CD14-positive monocyte (primary cell): Measurements from ENCODE around the gene IL37. TPM values are rescaled to one million over a fixed set of nuclear protein-coding genes. Genes with fewer than 3 reads are reported as not detected.

ENCODE experiments used
- DNase-seq, 3 donors: peaks; one replicate each; pipeline ENCODE4 v3.0.0-alpha.2; 2011 to 2022
- H2AFZ ChIP-seq: 2 replicates; pipeline ENCODE4 v1.6.0; 2012; ENCODE audit warnings: mild to moderate bottlenecking, low read depth, low read length, inconsistent platforms; ENCODE audit not compliant: insufficient read depth, poor library complexity, severe bottlenecking
- H3K27ac ChIP-seq, 2 donors: 1 replicate in 1 of 2; 2 replicates in 1 of 2; pipeline ENCODE4 v1.5.1; 2012 to 2013; ENCODE audit warnings: low read length in 2 of 2, control low read depth in 1 of 2, inconsistent platforms in 1 of 2, low read depth in 1 of 2, mild to moderate bottlenecking in 1 of 2
- H3K27me3 ChIP-seq, 2 donors: one replicate each; pipeline versions ENCODE4 v1.6.0 to v1.6.1; 2011 to 2013; ENCODE audit warnings: low read length in 2 of 2; ENCODE audit not compliant: control insufficient read depth in 2 of 2, insufficient read depth in 2 of 2
- H3K36me3 ChIP-seq, 2 donors: replicated peaks in 1 of 2; 1 replicate in 1 of 2; 2 replicates in 1 of 2; pipeline versions ENCODE4 v1.5.1 to v1.6.1; 2012 to 2013; ENCODE audit warnings: low read length in 2 of 2, control low read depth in 1 of 2, inconsistent platforms in 1 of 2, mild to moderate bottlenecking in 1 of 2; ENCODE audit not compliant: insufficient read depth in 2 of 2, control insufficient read depth in 1 of 2
- H3K4me1 ChIP-seq, 2 donors: 1 replicate in 1 of 2; 2 replicates in 1 of 2; pipeline versions ENCODE4 v1.5.1 to v1.6.1; 2012 to 2013; ENCODE audit warnings: low read length in 2 of 2, control low read depth in 1 of 2, inconsistent platforms in 1 of 2, mild to moderate bottlenecking in 1 of 2, moderate library complexity in 1 of 2; ENCODE audit not compliant: insufficient read depth in 2 of 2, control insufficient read depth in 1 of 2
- H3K4me2 ChIP-seq: replicated peaks from 2 replicates; pipeline ENCODE3; 2012; ENCODE audit warnings: low read length, moderate library complexity, mild to moderate bottlenecking; ENCODE audit not compliant: poor library complexity, severe bottlenecking; ENCODE audit errors: extremely low read depth
- H3K4me3 ChIP-seq, 3 experiments: fragments of 200-600 bp in 1 of 3; sonication (generic) in 1 of 3; replicated peaks in 1 of 3; 1 replicate in 2 of 3; 2 replicates in 1 of 3; pipeline ENCODE4 v1.5.1; 2011 to 2013; ENCODE audit warnings: low read length in 3 of 3, mild to moderate bottlenecking in 3 of 3, control low read depth in 2 of 3, low read depth in 2 of 3, inconsistent platforms in 1 of 3, moderate library complexity in 1 of 3
- H3K79me2 ChIP-seq: 2 replicates; pipeline ENCODE4 v1.6.0; 2012; ENCODE audit warnings: mild to moderate bottlenecking, control low read depth, inconsistent platforms, low read length, moderate library complexity; ENCODE audit not compliant: insufficient read depth
- H3K9ac ChIP-seq: 2 replicates; pipeline ENCODE4 v1.6.0; 2017; ENCODE audit warnings: low read length, mild to moderate bottlenecking; ENCODE audit not compliant: insufficient read depth, poor library complexity, severe bottlenecking
- H3K9me3 ChIP-seq, 2 donors: replicated peaks in 1 of 2; 1 replicate in 1 of 2; 2 replicates in 1 of 2; pipeline versions ENCODE4 v1.5.1 to v1.6.1; 2012 to 2013; ENCODE audit warnings: low read length in 2 of 2, control low read depth in 1 of 2; ENCODE audit not compliant: control insufficient read depth in 1 of 2, insufficient read depth in 1 of 2
- H4K20me1 ChIP-seq: 2 replicates; pipeline ENCODE4 v1.6.0; 2012; ENCODE audit warnings: mild to moderate bottlenecking, low read length, control low read depth, moderate library complexity; ENCODE audit not compliant: insufficient read depth
- H3K27ac Mint-ChIP-seq, 7 donors: one replicate each; pipeline ENCODE4 v1.8.0; 2020; ENCODE audit warnings: mild to moderate bottlenecking in 7 of 7, mixed read lengths in 7 of 7, moderate library complexity in 6 of 7, inconsistent platforms in 2 of 7
- H3K27me3 Mint-ChIP-seq, 3 donors: one replicate each; pipeline ENCODE4 v1.8.0; 2021 to 2022; ENCODE audit warnings: low read depth in 3 of 3, mild to moderate bottlenecking in 3 of 3, mixed read lengths in 3 of 3, moderate library complexity in 3 of 3, inconsistent platforms in 1 of 3
- H3K36me3 Mint-ChIP-seq, 2 donors: one replicate each; pipeline ENCODE4 v1.8.0; 2020; ENCODE audit warnings: mixed read lengths in 2 of 2, inconsistent platforms in 1 of 2, mild to moderate bottlenecking in 1 of 2
- H3K4me1 Mint-ChIP-seq: one replicate; pipeline ENCODE4 v1.8.0; 2020; ENCODE audit warnings: mild to moderate bottlenecking, mixed read lengths
- H3K4me3 Mint-ChIP-seq, 2 donors: one replicate each; pipeline ENCODE4 v1.8.0; 2020; ENCODE audit warnings: mild to moderate bottlenecking in 2 of 2, mixed read lengths in 2 of 2, moderate library complexity in 1 of 2
- H3K9me3 Mint-ChIP-seq, 7 donors: one replicate each; pipeline ENCODE4 v1.8.0; 2020 to 2022; ENCODE audit warnings: mixed read lengths in 7 of 7, mild to moderate bottlenecking in 6 of 7, moderate library complexity in 6 of 7, inconsistent platforms in 2 of 7
- WGBS: methylation state at CpG from one replicate; pipeline ENCODE4 v1.1.5; 2013; ENCODE audit warnings: missing lambda C conversion rate; ENCODE audit not compliant: insufficient coverage; 5-methylcytosine and 5-hydroxymethylcytosine counted together
- intact Hi-C, 2 donors: fragments of 100-400 bp; cut with micrococcal nuclease; formaldehyde crosslinking; loops; one replicate each; pipeline versions ENCODE4 v1.15.0 to v1.15.1; 2023
- polyA plus RNA-seq, 3 donors: library from polyadenylated mRNA; depleted of rRNA in 1 of 3; unstranded in 2 of 3; stranded (reverse) in 1 of 3; fragments of 300-500 nt in 2 of 3; fragments of >200 nt in 1 of 3; fragmentation: Illumina TruSeq in 2 of 3; gene quantifications; 1 replicate in 2 of 3; 2 replicates in 1 of 3; pipeline ENCODE4 v1.2.3, GENCODE V29; 2012 to 2021
- TF ChIP-seq, protein P1 (sequence below): fragments of 200-600 bp; IDR thresholded peaks from one replicate; pipeline ENCODE4 v1.8.0; 2022; ENCODE audit warnings: antibody characterized with exemption, mild to moderate bottlenecking

IL37 gene
- polyA plus RNA-seq, 3 donors: not detected

GRCh38 chr2:112881217-112881985, 29.6 kb upstream of the IL37 start:
- no peak overlapping the region for H3K4me3 ChIP-seq
- peaks cover 33 to 41% of the 10 kb centered on the region in 2 donors for H3K4me1 ChIP-seq
- intact Hi-C loops: loop anchor here (5.0 to 10.0 kb wide), 3 partner anchors 44 to 87 kb away; partner anchors contain the start of gene IL1B (in 1 of the 2)
- no peaks in the 10 kb centered on the region for H3K36me3 ChIP-seq
- peak overlapping the region; percentile 55 for H3K9ac ChIP-seq
- H3K79me2 ChIP-seq: no peaks in the 10 kb centered on the region
- H3K27ac Mint-ChIP-seq: peak overlapping the region; percentile 76 to 96 (median 90)
- H2AFZ ChIP-seq: no peak overlapping the region
- H3K27ac ChIP-seq: peak overlapping the region; percentile 26 to 92
- H3K4me1 Mint-ChIP-seq: peaks cover 41% of the 10 kb centered on the region
- H3K4me2 ChIP-seq: peak overlapping the region; percentile 30
- peaks cover 0 to under 1% (median 0%) of the 10 kb centered on the region in 7 donors for H3K9me3 Mint-ChIP-seq
- peaks cover 0 to 5% of the 10 kb centered on the region in 2 donors for H3K36me3 Mint-ChIP-seq
- TF ChIP-seq, protein P1, sequence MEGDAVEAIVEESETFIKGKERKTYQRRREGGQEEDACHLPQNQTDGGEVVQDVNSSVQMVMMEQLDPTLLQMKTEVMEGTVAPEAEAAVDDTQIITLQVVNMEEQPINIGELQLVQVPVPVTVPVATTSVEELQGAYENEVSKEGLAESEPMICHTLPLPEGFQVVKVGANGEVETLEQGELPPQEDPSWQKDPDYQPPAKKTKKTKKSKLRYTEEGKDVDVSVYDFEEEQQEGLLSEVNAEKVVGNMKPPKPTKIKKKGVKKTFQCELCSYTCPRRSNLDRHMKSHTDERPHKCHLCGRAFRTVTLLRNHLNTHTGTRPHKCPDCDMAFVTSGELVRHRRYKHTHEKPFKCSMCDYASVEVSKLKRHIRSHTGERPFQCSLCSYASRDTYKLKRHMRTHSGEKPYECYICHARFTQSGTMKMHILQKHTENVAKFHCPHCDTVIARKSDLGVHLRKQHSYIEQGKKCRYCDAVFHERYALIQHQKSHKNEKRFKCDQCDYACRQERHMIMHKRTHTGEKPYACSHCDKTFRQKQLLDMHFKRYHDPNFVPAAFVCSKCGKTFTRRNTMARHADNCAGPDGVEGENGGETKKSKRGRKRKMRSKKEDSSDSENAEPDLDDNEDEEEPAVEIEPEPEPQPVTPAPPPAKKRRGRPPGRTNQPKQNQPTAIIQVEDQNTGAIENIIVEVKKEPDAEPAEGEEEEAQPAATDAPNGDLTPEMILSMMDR: no peak
- no peaks in the 10 kb centered on the region for H4K20me1 ChIP-seq
- no peaks in the 10 kb centered on the region for H3K27me3 ChIP-seq
- H3K4me3 Mint-ChIP-seq: no peak overlapping the region
- 71% methylated on average over 4 of the region's 5 CpGs for WGBS
- H3K27me3 Mint-ChIP-seq: peaks cover 0 to 6% (median 2%) of the 10 kb centered on the region in 3 donors
- peak; percentile 89 to 97 (median 96) for DNase-seq
- H3K9me3 ChIP-seq: no peaks in the 10 kb centered on the region

DNA sequence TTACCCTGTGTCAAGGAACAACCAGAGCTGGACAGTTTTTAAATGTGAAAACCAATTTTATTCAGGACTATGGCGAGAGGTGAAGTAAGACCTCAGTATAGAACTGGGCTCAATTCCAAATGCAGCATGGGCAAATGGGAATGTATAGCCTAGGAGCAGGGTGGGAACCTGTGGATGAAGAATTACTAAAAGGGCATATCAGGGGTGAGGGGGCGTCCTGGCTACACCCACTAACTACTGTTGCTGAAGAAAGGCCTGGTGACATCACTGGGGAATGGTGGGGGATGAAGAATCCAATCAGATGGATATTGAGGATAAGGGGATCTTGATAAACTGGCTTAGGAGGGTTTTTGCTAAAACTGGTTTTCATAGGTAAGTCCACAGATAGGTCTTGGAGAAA, 27.3 kb upstream of the IL37 start:
- H4K20me1 ChIP-seq: no peaks in the 10 kb centered on the region
- no peaks in the 10 kb centered on the region for H3K9me3 ChIP-seq
- H3K27ac Mint-ChIP-seq: peak overlapping the region in 2 of 7 donors; percentile 17 to 26
- H3K4me1 Mint-ChIP-seq: peaks cover 57% of the 10 kb centered on the region
- 90% methylated on average over 2 of the region's 2 CpGs for WGBS
- TF ChIP-seq, protein P1: no peak
- peaks cover 0 to 5% of the 10 kb centered on the region in 2 donors for H3K36me3 Mint-ChIP-seq
- DNase-seq: no peak
- H3K27me3 Mint-ChIP-seq: peaks cover 0 to 3% (median 2%) of the 10 kb centered on the region in 3 donors
- H3K4me3 ChIP-seq: no peak overlapping the region
- H3K27ac ChIP-seq: no peak overlapping the region
- no peak overlapping the region for H3K4me2 ChIP-seq
- H3K4me1 ChIP-seq: peaks cover 49 to 59% of the 10 kb centered on the region in 2 donors
- no peaks in the 10 kb centered on the region for H3K9me3 Mint-ChIP-seq
- no peaks in the 10 kb centered on the region for H3K36me3 ChIP-seq
- H3K4me3 Mint-ChIP-seq: peak overlapping the region in 1 of 2 donors; percentile 20
- no peak overlapping the region for H3K9ac ChIP-seq
- no peaks in the 10 kb centered on the region for H3K27me3 ChIP-seq
- intact Hi-C loops: loop anchor here (2.0 to 10.0 kb wide), 4 partner anchors 43 to 89 kb away; partner anchors contain the start of gene IL1B (in 1 of the 2)
- H3K79me2 ChIP-seq: no peaks in the 10 kb centered on the region
- no peak overlapping the region for H2AFZ ChIP-seq
